Measurements from ENCODE around the gene CST5.
"Not testable (repeated sequence)": the region's sequence is repeated elsewhere in the genome, so short reads cannot be mapped to it uniquely, and the experiment has no call there.

CST5 gene

DNA sequence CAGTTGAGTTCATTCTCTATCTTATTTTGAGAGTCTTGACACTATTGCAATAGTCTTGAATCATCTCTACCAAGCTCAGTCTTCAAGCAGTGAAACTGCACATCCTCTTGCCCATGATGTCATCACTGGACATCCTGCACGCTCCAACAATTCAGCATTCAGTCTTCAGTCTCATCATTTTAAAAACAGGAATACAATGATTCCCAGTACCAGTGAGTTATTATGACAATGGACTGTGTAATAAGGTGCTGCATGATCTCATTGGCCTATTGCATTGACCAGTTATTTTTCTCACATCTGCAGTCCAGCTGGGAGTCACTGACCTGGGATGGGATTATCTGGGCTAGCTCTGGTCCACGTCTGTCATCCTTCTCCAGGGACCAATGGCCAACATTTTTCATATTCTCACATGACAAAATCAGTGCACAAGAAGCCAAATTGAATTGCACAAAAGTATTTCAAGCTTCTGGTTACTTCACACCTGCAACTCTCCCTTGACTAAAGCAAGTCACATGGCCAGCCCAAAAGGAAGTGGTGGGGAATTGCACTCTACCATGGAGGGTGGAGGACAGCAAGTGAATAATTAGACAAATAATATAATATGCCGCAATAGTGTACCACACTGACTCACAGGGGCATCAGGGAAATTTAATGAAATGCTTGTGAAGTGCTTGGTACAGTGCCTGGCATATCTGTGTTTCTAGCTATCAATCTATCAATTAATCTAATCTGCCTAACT is 46.6 kb downstream of the CST5 start:
- DNase-seq, result no peak

DNA sequence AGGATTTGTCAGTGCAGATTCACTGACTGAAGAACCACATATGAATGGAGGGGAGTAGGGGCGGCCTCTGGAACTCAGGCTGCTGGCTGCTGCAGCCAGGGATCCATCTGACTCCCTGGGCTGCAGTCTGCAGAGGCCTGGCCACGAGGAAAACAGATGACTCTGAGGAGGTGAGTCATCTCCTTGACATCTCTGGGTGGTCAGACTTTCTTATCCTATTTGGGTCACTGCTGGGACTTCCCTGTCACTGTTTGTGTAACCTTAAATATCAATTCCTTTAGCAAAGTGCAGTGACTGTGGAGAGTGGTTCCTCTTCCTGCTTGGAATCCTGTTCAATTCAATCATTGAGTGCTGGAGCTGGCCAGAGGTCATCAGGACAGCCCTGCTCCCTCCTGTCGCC is 47.6 kb downstream of the CST5 start:
- DNase-seq, result not testable (repeated sequence)

- DNase-seq, result no peak
These were observed 53.0 kb downstream of the CST5 start, which contains the start of gene CST2 for GRCh38 chr20:23826541-23827021. TSS of gene CST2 (minus strand) at chr20:23826729. CDS start at chr20:23826660, 69 bp downstream.

Data from NCI-H187 (cell line).